ENCODE data around the gene CCSER1. TPM values are rescaled to one million over a fixed set of nuclear protein-coding genes. Genes with fewer than 3 reads are reported as not detected.
A peak's percentile ranks its signal among the peaks of the same experiment; 100 is the strongest.
"Not testable (repeated sequence)": the region's sequence is repeated elsewhere in the genome, so short reads cannot be mapped to it uniquely, and the experiment has no call there.

Gene CCSER1
- total RNA-seq, 1 donor from 2014 or later, result 13.3 TPM

DNA sequence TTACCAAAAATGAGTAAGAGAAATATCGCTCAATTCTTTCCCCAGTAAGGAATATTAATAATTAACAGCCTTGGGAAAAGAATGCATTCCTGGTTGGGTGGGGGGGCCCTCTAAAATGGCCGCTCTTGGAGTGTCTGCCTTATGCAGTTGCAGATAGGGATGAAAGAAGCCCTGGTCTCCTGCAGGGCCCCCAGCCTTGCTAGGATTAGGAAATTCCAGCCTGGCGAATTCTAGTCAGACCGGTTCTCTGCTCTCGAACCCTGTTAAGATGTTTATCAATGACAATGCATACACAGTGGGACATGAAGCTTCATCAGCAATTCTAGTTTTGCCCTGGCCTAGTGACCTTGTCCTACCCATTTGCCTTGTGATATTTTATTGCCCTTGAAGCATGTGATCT is 1128.8 kb downstream of the CCSER1 start:
- ATAC-seq, result no peak
- intact Hi-C loops (cut with micrococcal nuclease), result no loop called here
- no peak for DNase-seq

DNA sequence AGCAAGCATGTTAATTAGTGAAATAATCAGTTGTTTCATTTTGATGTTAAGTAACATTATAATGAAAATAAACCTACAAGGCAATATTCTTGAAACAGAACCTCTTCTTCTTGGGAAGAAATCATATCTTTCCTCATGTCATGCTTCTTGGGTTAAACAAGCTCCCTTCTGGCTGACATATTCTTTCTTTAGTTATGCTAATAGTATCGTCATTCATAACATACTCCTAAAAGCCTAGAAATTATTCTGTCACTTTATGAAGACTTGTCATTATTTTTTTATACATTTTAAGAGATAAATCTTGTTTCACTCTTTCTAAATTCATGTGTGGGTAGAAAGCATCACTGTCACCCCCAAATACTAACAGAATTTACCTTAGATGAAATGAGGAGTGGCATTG is 1129.6 kb downstream of the CCSER1 start:
- intact Hi-C loops (cut with micrococcal nuclease), result no loop called here
- DNase-seq, result no peak

DNA sequence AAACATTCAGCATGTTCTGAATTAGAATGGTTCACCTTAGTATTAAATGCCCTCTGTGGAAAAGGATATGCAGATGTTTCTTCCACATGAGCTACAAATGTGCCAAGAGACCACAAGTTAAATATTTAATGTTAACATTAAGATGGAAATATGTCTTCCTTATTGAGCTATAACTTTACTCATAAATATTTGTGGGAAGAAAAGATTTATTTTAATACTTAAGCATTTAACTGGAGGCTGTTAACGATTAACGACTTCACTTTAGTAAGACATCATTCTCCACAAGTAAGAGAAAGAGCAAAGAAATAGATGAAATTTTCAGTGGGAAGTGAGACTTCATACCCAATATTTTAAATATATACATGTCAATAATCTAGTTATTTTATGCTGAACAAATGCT is 1130.5 kb downstream of the CCSER1 start:
- no peak for DNase-seq
- no peak for ATAC-seq
- intact Hi-C loops (cut with micrococcal nuclease), result no loop called here

More for the DNA sequence above, 1129.6 kb downstream of the CCSER1 start:
- no peak for ATAC-seq

DNA sequence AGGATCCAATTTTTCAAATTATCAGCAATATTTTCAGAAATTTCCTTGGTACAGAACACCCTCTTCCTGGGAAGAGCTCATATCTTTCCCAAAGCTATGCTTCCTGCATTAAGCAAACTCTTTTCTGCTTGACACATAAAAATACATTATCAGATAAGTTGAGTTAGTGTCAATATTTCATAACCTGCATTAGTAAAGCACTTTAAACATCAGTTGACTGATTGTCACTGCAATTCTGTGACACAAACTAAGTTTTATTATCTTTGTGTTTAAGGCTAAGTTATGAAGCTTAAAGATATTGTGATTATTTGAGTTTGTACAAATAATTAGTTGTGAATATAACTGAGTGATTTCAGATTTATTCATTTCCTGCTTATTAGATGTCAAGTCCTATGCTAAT is 1131.1 kb downstream of the CCSER1 start:
- DNase-seq, result no peak
- ATAC-seq, result no peak
- intact Hi-C loops (cut with micrococcal nuclease), result no loop called here

DNA sequence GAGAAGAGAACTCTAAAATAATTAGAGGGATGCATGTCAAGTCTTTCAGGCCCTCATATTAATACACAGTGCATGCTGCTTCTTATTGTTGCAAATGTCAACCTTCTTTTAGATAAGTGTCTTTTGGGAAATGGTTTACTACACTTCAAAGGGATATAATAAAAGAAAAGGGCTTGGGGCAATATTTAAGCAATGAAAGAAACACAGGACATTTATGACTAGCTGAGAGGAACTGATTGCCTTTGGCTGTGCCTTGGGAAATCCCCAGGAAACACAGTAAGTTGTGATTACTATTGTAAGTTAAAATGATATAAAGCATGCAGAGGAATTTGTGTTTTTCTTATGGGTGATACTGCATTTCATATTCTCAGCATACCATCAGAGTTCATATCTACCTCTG is 1140.3 kb downstream of the CCSER1 start:
- intact Hi-C loops (cut with micrococcal nuclease), result no loop called here
- no peak for DNase-seq
- ATAC-seq, result no peak

DNA sequence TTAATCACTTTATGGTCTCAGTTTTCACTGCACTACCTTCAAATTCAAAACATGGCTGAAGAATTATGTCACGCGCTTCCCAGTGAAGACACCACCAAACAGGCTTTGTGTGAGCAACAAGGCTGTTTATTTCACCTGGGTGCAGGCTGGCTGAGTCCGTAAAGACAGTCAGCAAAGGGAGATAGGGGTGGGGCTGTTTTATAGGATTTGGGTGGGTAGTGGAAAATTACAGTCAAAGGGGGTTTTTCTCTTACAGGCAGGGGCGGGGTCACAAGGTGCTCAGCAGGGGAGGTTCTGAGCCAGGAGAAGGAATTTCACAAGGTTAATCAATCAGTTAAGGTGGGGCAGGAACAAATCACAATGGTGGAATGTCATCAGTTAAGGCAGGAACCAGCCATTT is 1141.3 kb downstream of the CCSER1 start:
- DNase-seq; intact Hi-C loops (cut with micrococcal nuclease); ATAC-seq: not testable (repeated sequence)

DNA sequence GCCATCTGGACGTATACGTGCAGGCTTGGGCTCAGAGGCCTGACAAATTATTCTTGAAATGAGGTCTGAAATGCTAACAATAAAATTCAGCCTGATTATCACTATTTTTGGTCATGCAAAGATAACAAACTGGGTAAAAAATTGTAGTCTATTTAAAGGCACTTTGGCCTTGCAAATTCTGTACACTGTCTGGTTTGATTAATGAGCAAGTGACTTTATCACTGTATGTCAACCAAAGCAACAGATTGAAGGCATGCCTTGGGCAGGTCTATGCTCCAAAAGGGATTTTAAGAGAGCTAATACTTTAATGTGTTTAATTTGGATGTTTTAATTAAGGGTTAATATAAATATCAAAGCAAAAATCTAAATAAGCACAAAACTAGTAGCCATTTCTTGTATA is 1141.7 kb downstream of the CCSER1 start:
- ATAC-seq (no peak), DNase-seq (no peak)
- intact Hi-C loops (cut with micrococcal nuclease), result no loop called here

DNA sequence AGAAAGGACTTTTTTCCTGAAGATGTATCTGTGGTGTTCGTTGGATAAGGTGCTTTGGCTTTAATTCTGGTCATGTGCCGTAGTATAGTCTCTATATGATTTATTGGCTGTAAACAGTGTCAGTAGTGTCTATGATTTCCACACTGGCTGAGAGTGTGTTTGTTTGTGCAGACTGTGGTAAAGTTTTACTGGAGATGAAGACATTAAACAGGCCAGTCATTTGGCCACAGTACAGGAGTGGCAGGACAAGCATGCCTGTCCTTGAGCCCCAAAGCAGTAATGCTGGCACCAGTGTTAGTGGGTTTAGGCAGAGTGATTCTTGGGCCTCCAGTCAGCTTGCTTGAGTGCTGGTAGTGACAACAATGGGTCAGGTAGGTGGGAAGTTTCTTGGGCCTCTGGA is 1152.7 kb downstream of the CCSER1 start:
- intact Hi-C loops (cut with micrococcal nuclease), result no loop called here
- DNase-seq, result no peak
- ATAC-seq, result peak; percentile 93

DNA sequence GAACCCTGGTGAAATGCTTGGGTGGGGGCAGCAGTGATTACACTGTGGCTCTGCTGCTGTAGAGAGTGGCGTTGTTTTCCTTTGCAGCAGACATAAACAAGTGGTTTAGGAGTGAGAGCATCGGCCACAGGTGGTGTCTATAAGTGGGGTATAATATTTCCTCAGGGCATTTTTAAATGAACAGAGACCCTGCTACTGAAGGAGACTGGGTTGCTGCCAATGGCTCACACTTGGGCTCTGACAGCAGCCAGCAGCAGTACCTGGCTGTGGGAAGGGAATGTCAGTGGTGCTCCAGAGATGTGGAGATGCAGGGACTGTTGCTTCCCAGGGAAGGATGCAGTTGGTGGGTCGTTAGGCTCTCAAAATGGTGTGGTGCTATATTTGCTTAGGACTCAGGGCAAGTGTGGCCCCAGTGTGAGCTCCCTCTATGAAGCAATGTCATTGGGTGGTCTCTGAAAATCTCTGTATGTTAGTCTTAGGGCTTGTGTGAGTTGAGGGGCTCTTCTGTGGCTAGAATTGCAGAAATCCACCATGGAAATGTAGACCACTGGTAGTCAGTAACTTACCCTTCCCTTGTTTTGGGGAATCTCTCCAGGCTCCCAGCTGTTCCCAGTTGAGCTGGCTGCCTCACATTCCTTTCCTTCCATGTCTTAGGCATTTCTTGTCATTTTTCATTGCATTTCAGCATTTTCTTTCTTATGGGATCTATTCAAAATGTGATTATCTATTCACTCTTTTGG is 1153.5 kb downstream of the CCSER1 start:
- peak; percentile 22 for ATAC-seq
- intact Hi-C loops (cut with micrococcal nuclease), result no loop called here
- no peak for DNase-seq

DNA sequence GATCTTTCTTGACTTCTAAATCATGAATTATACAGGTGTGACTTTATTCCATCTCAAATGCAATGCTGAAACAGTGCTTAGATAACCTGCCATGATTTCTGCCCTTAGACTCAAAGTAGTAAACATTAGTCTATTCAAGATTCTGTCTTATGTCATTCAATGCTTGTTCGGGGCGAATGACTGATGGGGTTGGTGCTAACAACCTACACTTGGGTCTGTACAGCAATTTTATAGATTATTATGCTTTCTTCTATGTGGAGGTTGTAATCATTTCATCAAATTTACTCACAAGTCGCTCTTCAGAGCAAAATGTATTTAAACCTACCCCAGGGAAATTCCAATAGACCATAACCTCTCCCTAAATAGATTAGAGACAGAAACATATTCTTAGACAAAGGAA is 1155.0 kb downstream of the CCSER1 start:
- DNase-seq (no peak), ATAC-seq (no peak)
- intact Hi-C loops (cut with micrococcal nuclease), result no loop called here

DNA sequence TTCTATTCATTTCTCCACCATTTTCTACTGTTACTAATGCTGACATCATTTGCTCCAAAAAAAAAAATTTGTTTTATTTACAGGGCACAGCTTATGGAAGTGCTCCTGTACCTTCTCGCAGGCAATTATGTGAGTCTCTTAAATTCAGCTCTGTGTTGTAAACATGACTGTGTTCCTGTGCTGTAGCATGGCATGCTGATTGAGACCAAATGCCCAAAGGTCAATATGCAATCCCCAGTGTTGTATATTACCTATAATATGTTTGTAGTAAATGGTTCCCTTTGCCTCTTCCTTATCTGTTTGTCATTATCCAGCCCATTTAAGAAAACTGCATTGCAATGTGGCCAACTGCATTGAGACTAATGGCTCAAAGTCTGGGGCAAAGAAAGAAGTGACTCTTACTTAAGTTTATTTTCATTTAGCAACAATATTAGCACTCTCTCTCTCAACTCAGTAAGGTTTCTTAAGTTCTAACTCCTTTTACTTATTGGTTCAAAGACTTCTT is 1156.6 kb downstream of the CCSER1 start:
- intact Hi-C loops (cut with micrococcal nuclease), result no loop called here
- ATAC-seq (no peak), DNase-seq (no peak)

DNA sequence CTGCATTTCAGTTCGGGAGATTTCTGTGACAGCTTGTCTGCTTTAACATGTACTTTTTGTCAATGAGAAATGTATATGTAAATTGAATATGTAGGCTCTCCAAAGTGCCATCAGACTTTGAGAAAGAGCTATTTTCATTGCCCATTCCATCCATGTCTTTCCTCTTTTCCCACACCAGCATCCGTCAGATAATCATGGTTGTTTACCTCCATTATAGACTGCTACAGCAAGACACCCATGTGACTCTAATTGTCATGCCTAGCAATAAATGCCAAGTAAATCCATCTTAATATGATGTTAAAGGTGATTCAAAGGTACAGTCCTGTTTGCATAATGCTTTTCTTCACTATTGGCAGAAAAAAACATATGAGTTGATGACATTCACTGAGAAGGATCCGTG is 1157.3 kb downstream of the CCSER1 start:
- intact Hi-C loops (cut with micrococcal nuclease), result no loop called here
- ATAC-seq (no peak), DNase-seq (no peak)

DNA sequence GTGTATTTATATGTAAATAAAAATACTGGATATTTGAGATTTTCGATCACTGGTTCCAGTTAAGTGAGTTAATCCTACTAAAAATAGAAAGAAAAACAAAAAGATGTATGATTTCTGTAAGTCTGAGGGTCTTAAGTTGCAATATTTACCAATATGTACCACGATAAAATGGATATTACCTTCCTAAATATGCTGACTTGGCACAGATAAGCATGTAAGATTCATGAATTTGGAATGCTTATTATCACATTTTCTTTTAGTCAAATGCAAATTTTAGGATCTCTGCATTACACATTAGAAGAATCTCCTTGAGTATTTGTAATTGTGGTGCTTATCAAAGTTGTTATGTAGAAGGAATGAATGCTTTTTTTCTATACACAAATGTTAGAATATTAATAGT is 1158.3 kb downstream of the CCSER1 start:
- no peak for DNase-seq
- intact Hi-C loops (cut with micrococcal nuclease), result no loop called here
- no peak for ATAC-seq

DNA sequence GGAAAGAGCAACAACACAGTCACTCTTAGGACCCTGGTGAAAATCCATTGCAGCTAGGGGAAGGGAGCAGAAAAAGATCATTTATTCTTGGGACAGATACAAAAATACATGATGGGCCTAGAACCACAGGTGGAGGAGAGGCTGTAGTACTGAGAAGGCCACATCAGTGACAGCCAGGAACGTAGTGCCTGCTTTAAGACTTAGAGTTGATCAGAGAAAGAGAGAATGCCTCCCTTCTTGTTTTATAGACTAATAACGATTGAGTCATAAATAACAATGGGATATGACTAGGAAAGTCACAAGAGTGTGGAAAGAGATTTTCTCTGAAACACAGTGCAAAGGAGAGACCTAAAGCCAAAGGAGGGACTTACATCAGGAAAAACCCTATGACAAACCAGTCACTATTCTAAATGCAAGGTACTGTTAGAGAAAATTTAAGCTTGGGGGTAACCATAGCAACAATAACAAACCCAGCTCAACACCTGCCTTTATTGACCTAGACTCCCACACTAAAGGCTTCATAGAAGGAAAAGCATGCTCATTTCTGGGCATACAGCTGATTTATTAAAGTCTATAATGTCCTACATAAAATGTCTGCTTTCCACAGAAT is 1161.6 kb downstream of the CCSER1 start:
- intact Hi-C loops (cut with micrococcal nuclease), result no loop called here
- ATAC-seq (no peak), DNase-seq (no peak)

DNA sequence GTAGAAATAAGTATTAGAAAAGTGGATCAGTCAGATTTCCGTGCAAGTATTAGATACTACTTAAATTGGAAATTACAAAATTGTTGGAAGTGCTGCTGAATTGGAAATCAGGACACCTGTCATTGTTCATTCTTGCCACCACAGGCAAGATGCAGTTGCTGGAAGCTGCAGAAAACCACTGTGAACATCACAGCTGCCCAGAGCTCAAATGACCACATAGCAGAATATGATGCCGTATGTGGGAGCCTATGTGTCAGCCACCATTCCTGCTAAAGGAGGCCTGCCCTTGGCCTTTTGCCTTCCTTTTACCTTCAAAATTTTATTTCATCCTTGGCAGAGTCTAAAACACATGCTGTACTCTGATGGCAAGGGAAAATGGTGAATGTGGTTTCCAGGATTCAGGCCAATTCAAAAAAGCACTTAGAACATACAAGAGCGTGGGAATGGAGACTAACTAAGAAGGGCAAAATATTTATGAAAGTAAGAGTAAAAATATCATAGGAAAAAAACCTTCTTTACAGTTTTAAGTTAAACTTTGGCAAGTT is 1171.0 kb downstream of the CCSER1 start:
- DNase-seq (no peak), ATAC-seq (no peak)
- intact Hi-C loops (cut with micrococcal nuclease), result no loop called here

DNA sequence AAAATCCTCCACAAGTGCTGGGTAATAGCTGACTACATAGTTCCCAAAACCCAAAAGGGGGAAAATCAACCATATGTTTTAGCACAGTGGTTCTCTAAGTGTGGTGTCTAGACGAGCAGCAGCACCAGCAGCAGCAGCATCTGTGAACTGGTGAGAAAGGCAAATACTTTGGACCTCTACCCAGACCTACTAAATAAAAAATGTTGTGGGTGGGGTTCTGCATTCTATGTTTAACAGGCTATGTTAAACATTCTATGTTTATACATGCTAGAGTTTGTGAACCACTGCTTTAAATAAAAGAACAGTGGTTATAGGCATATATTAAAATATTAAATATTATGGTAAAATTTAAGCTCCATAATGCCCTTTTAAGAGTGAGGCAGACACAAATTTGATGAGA is 1171.6 kb downstream of the CCSER1 start:
- intact Hi-C loops (cut with micrococcal nuclease), result no loop called here
- DNase-seq (no peak), ATAC-seq (no peak)

DNA sequence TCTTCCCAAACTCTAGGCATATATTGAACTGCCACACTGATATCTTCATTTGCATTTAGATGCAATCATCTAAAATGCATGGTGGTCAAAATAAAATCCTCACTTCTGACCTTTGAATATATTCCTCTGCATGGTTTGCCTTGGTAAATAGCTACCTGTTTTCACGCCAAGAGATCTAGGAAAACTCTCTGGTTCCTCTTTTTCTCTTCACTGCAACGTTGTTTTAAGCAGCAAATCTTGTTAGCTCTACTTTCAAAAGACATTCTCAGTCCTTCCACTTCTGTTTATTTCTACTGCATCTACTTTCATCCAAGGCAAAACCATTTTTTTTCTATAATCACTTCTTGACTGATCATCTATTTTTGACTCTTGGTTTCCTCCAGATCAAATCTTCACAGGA is 1174.9 kb downstream of the CCSER1 start:
- no peak for DNase-seq
- ATAC-seq, result no peak
- intact Hi-C loops (cut with micrococcal nuclease), result no loop called here

DNA sequence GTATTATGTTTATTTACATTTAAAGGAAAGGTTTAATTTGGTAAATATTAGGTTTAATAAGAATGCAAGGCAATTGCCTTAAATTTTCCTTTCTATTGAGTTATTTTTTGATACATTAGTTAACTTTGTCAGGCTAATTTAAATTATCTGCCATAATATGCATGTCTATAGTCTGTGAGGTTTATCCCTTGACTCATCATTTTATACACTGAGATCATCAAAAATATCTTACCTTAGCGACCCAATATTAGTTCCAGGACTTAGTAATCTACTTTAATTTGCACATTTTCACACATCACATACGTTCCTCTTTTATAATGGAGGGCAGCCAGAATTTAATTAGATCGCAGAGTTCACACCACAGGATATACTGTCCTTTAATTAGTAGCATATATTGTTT is 1177.1 kb downstream of the CCSER1 start:
- DNase-seq (no peak), ATAC-seq (no peak)
- intact Hi-C loops (cut with micrococcal nuclease), result no loop called here

DNA sequence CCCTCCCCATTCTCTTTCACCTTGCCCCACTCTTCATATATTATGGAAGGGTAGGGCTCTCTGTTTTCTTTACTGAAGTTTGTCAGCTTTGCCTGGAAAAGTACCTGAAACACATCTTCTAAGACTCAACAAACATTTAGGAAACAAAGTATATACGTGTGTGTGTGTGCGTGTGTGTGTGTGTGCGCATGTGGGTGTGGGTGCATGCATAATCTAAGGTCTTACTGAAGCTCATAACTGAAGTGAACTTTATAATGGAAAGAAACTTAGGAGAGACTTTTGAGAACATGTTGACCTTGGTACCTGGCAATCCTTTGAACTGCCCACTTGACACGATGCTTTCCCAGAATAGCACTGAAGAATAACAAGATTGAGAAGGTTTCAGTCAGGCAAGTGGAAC is 1190.2 kb downstream of the CCSER1 start:
- ATAC-seq, result peak; percentile 37
- intact Hi-C loops (cut with micrococcal nuclease), result no loop called here
- no peak for DNase-seq

DNA sequence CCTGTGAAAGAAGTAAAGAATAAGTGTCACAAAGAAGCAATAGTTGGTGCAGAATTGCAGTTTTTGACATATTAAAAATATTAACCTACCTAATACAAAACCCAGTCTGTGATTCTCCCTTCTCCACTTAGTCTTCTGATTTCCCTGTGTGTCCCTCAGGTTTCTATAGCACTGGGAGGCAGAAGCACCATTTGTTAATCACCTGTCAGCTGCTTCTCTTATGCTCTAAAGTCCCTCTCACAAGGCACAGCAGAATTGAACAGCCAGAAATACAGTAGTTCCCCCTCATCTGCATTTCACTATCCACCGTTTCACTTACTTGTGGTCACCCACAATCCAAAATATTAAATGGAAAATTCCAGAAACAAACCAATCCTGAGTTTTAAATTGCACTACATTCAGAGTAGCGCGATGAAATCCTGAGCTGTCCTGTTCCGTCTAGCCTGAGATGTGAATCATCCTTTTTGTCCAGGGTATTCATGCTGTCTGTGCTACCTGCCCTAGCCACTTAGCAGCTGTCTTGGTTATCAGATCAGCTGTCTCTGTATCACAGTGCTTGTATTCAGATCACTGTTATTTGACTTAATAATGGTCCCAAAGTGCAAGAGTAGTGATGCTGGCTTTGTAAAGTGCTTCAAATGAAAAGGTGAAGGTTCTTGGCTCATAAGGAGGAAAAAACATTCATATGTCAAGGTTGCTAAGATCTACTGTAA is 1192.5 kb downstream of the CCSER1 start:
- intact Hi-C loops (cut with micrococcal nuclease), result no loop called here
- no peak for ATAC-seq
- DNase-seq, result no peak
